Measurements from ENCODE around the gene KCNQ1. TPM values are rescaled to one million over a fixed set of nuclear protein-coding genes. Genes with fewer than 3 reads are reported as not detected.

KCNQ1 gene
- total RNA-seq, 6 donors from 2014 or later = 18.0 to 45.4 (median 32.7) TPM

DNA sequence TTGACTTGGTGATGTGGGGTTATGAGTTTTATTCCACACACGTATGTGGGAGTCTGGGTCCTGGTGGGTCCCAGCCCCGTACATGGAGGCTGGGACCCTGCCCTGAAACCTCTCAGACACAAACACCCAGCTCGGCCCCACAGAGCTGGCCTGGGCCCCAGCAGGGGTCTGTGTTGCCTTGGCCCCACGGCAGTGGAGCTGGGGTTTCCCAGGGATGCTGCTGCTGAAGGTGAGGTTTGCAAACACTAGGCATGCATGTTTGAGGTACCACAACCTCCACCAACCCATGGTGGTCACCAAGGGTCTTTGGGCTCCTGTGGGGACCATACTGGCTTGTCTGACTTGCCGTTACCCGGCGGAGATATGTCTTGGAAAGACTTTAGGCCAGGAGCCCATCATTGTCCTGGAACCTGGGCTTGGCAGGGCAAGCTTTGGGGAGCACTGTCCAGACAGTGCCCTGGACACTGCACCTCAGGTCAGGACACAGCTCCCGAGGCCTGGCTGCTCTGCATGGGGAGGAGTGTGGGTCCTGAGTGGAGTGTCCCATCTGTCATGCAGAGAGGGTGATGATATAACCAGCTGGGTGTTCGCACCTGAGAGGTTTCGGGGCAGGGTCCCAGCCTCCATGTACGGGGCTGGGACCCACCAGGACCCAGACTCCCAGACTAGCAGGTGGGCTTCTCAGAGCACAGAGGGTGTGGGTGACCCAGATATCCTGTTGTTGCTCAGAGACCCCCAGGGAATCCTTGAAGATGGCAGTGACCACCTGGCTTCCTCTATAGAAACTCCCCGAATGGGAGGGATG is 63.3 kb downstream of the KCNQ1 start:
- ATAC-seq (ENCODE audit: low FRiP score in 2 of 2) = peak in 1 of 2 donors; percentile 16
- H3K27ac ChIP-seq = no peak overlapping the region
- peak in 1 of 2 donors; percentile 26 for DNase-seq
- no peaks in the 10 kb centered on the region for H3K9me3 ChIP-seq
- H3K4me1 ChIP-seq = peaks cover 15 to 35% (median 22%) of the 10 kb centered on the region in 4 donors
- no peaks in the 10 kb centered on the region for H3K27me3 ChIP-seq
- H3K4me3 ChIP-seq = no peak overlapping the region
- no peaks in the 10 kb centered on the region for H3K36me3 ChIP-seq
- TF ChIP-seq POLR2AphosphoS5 (IDR thresholded peaks at IDR 0.05) (no peak), POLR2A (IDR thresholded peaks at IDR 0.05) (no peak), CTCF (IDR thresholded peaks at IDR 0.05) (no peak), EP300 (IDR thresholded peaks at IDR 0.05) (no peak)
- WGBS, 2 donors = 82 to 89% methylated on average over 6 to 12 of the region's 12 CpGs

DNA sequence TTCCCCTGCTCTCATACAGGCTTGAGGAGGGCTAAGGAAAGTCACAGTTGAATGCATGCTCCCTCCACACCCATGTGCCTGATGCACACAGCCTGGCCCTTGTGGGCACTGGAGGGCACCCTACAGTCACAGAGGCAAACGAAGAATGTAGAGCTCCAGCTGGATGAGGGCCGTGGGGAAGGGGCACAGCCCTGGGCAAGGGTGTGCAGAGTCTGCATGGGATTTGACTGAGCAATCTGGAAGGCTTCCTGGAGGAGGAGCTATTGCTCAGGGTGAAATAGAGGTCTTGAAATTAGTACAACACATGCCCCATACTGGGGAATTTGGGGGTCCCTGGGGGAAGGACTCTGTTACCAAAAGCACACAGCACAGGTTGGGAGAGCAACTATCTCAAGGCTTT is 64.0 kb downstream of the KCNQ1 start:
- TF ChIP-seq POLR2A (IDR thresholded peaks at IDR 0.05) = no peak
- 60 to 74% methylated on average over 2 of the region's 2 CpGs for WGBS, 2 donors
- ATAC-seq (ENCODE audit: low FRiP score in 2 of 2) (no peak), DNase-seq (no peak)
- Histone ChIP-seq H3K27ac (no peak overlapping the region), H3K27me3 (no peaks in the 10 kb centered on the region), H3K36me3 (no peaks in the 10 kb centered on the region), H3K9me3 (no peaks in the 10 kb centered on the region), H3K4me3 (no peak overlapping the region), H3K4me1 (peaks cover 15 to 37% (median 22%) of the 10 kb centered on the region in 4 donors)

- ATAC-seq (ENCODE audit: low FRiP score in 2 of 2) (no peak), DNase-seq (peak; percentile 19 to 68)
- Histone ChIP-seq H3K27ac (no peak overlapping the region), H3K4me1 (peaks cover 15 to 37% (median 22%) of the 10 kb centered on the region in 4 donors), H3K36me3 (no peaks in the 10 kb centered on the region), H3K9me3 (no peaks in the 10 kb centered on the region), H3K27me3 (no peaks in the 10 kb centered on the region), H3K4me3 (no peak overlapping the region)
- TF ChIP-seq POLR2AphosphoS5 (IDR thresholded peaks at IDR 0.05) = peak in 1 of 2 donors; percentile 41
- TF ChIP-seq POLR2A (IDR thresholded peaks at IDR 0.05) = no peak
- whole genome bisulfite sequencing, 2 donors = 39 to 63% methylated on average over 15 to 16 of the region's 16 CpGs
Measured at GRCh38 chr11:2509481-2510001, 64.7 kb downstream of the KCNQ1 start.

DNA sequence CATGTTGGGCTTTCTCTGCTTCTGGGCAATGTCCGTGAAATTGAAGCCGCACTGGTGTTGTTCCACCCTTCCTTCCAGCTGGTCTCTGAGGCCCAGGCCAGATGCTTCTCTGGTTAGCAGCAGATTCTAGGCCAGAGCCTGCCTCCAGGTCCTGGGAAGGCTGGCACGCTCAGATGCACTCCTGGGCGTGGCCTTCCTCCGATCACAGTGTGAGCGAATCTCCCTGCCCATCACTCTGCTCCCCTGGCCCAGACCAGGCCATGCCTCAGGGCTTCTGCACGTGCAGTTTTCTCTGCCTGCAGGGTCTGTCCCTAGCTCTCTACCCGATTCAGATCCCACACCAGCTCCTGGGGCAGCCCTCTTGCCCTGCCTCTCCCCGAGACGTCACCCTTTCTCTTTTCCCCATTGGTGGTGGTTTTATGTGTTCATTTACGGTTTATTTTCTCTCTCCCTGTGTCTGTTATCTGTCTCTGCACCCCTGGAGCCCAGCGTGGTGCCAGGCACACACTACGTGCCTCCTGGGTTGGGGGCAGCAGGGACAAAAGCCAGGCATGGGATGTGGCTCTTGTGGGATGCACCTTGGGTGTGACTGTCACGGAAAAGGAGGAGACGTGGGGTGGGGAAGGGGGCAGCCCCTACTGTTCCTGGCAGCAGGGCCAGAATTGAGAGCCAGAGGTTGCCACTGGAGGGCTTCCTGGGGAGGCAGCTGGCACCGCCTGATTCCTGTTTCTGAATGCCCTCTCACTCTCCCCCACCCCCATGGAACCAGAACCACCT is 66.0 kb downstream of the KCNQ1 start:
- H3K36me3 ChIP-seq = no peaks in the 10 kb centered on the region
- H3K27ac ChIP-seq = peak overlapping the region in 3 of 4 donors; percentile 34 to 52 (median 46)
- 74 to 78% methylated on average over 15 to 16 of the region's 16 CpGs for WGBS, 2 donors

More for the DNA sequence above, 66.0 kb downstream of the KCNQ1 start:
- no peaks in the 10 kb centered on the region for H3K9me3 ChIP-seq
- H3K27me3 ChIP-seq = no peaks in the 10 kb centered on the region
- TF ChIP-seq POLR2AphosphoS5 (IDR thresholded peaks at IDR 0.05) (no peak), POLR2A (IDR thresholded peaks at IDR 0.05) (no peak), CTCF (IDR thresholded peaks at IDR 0.05) (no peak), EP300 (IDR thresholded peaks at IDR 0.05) (no peak)
- H3K4me1 ChIP-seq = peaks cover 15 to 37% (median 22%) of the 10 kb centered on the region in 4 donors
- H3K4me3 ChIP-seq = no peak overlapping the region
- peak in 1 of 2 donors; percentile 30 for ATAC-seq (ENCODE audit: low FRiP score in 2 of 2)
- peak; percentile 19 to 36 for DNase-seq

Data from upper lobe of left lung (tissue), 6 donors.